ENCODE measurements around the gene TOMM6.

The TOMM6 gene

GRCh38 chr6:41824571-41825569 is 37.4 kb downstream of the TOMM6 start:
- no peak for DNase-seq

GRCh38 chr6:41826343-41827022 is 39.0 kb downstream of the TOMM6 start:
- no peak for DNase-seq

GRCh38 chr6:41832263-41832662 is 44.8 kb downstream of the TOMM6 start:
- DNase-seq, result no peak

GRCh38 chr6:41836022-41836659 is 48.6 kb downstream of the TOMM6 start:
- DNase-seq, result no peak

GRCh38 chr6:41836660-41837052 is 49.2 kb downstream of the TOMM6 start:
- DNase-seq, result no peak
